ENCODE data around the gene SART3. TPM values are rescaled to one million over a fixed set of nuclear protein-coding genes. Genes with fewer than 3 reads are reported as not detected.

SART3 gene
- total RNA-seq, 1 donor from 2014 or later = 68.0 TPM

DNA sequence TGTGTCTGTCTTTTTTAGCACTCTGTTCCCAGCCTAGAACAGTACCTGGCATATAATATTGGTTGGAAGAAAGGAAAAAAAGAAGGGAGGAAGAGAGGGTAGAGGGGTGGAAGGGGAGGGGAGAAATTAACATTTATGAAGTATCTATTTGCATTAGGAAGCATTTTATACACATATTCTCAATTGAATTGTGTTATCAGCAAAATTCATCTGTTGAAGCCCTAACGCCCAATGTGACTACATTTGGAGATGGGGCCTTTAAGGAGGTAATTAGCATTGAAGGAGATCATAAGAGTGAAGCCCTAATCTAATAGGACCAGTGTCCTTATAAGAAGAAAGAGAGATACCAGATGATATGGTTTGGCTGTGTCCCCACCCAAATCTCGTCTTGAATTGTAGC, 76.1 kb downstream of the SART3 start:
- DNase-seq (ENCODE audit: low read depth) = no peak
- TF ChIP-seq, protein P1, sequence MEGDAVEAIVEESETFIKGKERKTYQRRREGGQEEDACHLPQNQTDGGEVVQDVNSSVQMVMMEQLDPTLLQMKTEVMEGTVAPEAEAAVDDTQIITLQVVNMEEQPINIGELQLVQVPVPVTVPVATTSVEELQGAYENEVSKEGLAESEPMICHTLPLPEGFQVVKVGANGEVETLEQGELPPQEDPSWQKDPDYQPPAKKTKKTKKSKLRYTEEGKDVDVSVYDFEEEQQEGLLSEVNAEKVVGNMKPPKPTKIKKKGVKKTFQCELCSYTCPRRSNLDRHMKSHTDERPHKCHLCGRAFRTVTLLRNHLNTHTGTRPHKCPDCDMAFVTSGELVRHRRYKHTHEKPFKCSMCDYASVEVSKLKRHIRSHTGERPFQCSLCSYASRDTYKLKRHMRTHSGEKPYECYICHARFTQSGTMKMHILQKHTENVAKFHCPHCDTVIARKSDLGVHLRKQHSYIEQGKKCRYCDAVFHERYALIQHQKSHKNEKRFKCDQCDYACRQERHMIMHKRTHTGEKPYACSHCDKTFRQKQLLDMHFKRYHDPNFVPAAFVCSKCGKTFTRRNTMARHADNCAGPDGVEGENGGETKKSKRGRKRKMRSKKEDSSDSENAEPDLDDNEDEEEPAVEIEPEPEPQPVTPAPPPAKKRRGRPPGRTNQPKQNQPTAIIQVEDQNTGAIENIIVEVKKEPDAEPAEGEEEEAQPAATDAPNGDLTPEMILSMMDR (conservative IDR thresholded peaks at IDR 0.05; ENCODE audit: low read depth, low read length) = no peak
- no peak overlapping the region for H3K4me3 ChIP-seq (ENCODE audit: low read depth, low read length)

DNA sequence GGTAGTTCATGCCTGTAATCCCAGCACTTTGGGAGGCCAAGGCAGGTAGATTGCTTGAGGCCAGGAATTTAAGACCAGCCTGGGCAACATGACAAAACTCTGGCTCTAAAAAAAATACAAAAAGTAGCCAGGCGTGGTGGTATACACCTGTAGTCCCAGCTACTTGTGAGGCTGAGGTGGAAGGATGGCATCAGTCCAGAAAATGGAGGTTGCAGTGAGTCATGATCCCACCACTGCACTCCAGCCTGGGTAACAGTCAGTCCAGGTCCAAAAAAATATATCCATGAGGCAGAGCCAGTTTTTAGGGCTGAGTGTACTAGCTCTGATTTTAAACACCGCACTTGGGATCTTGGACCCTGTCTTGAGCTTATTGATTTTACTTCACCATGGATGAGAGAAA, 76.5 kb downstream of the SART3 start:
- no peak overlapping the region for H3K4me3 ChIP-seq (ENCODE audit: low read depth, low read length)
- TF ChIP-seq, protein P1 (conservative IDR thresholded peaks at IDR 0.05; ENCODE audit: low read depth, low read length) = no peak
- DNase-seq (ENCODE audit: low read depth) = no peak

DNA sequence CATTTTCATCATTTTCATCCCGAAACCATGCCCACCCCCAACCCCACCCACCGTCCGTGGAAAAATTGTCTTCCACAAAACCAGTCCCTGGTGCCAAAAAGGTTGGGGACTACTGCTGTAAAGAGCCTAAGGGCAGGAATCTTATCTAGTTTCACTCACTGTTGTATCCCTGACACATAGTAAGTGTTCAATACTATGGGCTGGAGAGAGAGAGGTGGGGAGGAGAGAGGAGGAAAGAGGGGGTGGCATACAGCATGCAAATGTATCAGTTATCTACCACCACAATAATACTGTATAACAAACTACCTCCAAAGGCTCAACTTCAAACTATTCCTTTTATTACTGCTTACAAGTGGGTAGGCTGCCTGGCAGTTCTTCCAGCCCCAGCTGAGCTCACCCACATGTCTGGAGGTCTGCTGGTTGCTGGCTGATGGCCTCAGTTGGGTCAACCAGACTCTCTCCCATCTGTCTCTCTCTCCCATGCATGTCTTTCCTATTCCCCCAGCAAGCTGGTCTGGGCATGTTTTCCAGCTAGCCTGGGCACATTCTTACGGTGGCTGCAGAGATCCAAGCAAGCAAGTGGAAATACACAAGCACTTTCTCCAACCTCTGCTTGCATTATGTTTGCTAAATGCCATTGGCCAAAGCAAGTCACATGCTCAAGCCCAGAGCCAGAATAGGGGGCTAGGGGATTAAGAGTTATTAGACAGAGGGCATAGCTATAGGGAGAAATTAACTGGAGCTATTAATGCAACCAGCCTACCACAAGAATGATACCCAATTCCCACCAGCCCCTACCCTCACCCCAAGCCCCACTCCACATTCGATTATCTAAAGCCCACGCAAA, 77.5 kb downstream of the SART3 start:
- TF ChIP-seq, protein P1 (conservative IDR thresholded peaks at IDR 0.05; ENCODE audit: low read depth, low read length) = no peak
- H3K4me3 ChIP-seq (ENCODE audit: low read depth, low read length) = no peak overlapping the region
- no peak for DNase-seq (ENCODE audit: low read depth)

DNA sequence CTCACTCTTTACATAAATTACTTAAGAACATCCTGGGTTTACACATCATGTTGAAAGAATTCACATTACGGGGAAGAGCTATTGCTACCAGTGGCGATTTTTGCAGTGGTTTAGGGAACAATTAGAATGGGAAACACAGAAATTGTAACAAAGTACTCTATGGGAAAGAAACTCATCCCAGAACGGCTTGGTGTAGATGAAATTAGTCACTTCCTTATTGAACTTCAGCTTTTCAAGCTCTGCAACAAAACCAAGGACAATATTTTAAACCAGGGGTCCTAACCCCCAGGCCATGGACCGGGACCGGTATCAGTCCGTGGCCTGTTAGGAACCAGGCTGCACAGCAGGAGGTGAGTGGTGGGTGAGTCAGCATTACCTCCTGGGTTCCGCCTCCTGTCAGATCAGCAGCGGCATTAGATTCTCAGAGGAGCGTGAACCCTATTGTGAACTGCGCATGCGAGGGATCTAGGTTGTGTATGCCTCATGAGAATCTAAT, 78.2 kb downstream of the SART3 start:
- TF ChIP-seq, protein P1 (conservative IDR thresholded peaks at IDR 0.05; ENCODE audit: low read depth, low read length) = no peak
- peak; percentile 63 for DNase-seq (ENCODE audit: low read depth)
- H3K4me3 ChIP-seq (ENCODE audit: low read depth, low read length) = no peak overlapping the region

DNA sequence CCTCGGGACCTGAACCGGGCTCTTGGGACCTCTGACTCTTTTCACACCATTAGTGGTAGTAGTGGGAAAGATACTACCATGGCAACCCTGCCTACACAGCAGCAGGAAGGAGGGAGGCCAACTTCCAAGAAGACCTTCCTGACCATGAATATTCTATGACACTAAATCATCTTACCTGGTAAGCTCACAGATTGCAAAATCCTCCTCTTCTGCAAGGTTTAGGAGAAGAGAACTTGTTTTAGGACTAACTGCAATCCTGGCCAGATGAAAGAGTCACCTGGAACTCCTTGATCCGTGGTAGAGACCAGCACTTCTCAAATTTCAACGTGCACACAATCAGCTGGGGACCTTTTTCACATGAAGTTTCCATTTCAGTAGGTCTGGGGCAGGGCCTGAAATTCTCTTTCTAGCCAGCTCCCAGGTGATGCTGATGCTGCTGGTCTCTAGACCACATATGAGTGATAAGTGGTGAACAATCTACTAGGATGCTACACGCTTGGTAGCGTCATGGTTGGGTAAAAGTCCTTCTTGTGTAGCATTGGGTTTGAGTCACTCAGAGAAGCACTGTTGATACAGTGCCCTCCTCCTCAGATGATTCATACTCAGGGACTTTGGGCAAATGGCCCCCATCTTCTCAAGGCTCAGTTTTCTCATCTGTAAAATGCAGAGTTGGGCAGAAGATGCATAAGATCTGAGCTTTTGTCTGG, 81.5 kb downstream of the SART3 start:
- no peak overlapping the region for H3K4me3 ChIP-seq (ENCODE audit: low read depth, low read length)
- TF ChIP-seq, protein P1 (conservative IDR thresholded peaks at IDR 0.05; ENCODE audit: low read depth, low read length) = no peak
- DNase-seq (ENCODE audit: low read depth) = peak; percentile 40

DNA sequence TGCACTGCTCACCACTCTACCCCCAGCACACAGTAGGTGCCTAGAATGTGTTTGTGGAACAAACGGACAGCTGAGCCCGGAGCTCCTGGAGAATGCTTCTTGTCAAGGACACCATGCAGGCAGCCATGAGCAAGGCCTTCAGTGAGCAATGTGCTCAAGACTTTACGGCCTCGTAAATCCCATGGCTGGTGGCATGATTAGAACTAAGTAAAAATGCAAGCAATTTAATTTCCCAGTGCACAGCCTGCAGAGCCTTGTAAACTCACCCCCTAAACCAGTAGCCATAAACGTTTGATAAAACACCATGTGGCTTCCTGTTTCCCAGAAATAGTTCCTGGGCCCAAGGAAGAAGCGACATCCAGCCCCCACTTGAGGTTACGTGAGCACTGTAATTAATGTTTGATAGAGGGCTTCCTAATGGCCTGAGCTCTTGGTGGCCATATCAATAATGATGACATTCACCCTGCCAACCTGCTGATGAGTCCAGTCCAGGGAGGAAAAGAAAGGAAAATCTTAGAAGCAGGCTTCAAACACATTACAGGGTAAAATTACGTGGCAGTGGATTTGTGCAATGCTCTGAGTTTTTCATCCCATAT, 82.3 kb downstream of the SART3 start:
- TF ChIP-seq, protein P1 (conservative IDR thresholded peaks at IDR 0.05; ENCODE audit: low read depth, low read length) = no peak
- no peak overlapping the region for H3K4me3 ChIP-seq (ENCODE audit: low read depth, low read length)
- no peak for DNase-seq (ENCODE audit: low read depth)
